GM21717 (cell line): ENCODE data around the gene SNRK.

Experiments
- ATAC-seq: cut with Tn5 transposase; IDR thresholded peaks from one replicate; pipeline ENCODE4 v1.9.1; 2021; ENCODE audit warnings: mild to moderate bottlenecking, moderate library complexity; ENCODE audit not compliant: unreplicated experiment

The SNRK gene

DNA sequence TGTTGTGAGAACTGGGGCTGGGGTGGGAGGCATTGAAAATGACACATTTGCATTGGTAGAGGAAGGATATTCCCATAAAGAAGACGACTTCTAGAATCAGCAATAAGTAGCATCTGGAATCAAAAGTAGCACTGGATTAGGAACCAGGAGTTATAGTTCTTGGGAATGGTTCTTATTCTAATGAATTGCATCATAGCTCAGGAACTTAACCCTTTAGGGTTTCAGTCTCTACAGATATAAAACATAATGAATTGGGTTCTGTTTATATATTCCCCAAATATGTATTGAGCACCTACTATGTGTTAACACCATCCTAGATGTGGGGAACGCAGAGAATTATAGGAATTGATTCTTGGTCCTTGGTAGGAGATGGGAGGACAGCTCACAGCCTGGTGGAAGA is 16.3 kb upstream of the SNRK start:
- ATAC-seq, result no peak

DNA sequence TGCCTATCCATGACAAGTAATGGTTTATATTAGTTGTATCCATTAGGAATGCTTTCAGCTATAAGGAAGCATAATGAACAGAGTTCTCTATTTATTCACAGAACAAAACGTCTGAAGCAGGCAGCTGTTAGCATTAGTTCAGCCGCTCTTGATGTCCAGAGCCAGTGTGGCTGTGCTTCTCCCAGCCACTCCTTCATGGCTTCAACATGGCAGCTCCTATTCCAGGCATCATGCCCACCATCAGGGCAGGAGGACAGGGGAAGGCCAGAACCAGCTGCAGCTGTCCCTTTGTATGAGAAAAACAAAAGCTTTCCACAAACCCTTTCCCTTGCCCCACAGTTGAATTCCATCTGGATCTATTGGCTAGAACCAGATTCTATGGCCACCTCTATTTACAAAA is 12.9 kb upstream of the SNRK start:
- no peak for ATAC-seq

DNA sequence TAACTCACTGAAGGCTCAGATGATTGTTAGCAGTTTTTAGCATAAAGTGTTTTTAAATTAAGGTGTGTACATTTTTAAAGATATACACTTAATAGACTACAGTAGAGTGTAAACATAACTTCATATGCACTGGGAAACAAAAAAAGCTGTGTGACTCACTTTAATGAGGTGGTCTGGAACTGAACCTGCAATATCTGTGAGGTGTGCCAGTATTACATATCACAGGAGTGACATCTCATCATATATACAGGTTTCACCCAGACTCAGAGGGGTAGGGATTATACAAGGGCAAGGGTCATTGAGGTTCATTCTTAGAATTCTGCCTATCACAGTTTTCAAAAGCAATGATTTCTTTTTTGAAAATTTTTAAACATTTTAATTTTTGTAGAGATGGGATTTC is 7.3 kb upstream of the SNRK start:
- ATAC-seq, result no peak

DNA sequence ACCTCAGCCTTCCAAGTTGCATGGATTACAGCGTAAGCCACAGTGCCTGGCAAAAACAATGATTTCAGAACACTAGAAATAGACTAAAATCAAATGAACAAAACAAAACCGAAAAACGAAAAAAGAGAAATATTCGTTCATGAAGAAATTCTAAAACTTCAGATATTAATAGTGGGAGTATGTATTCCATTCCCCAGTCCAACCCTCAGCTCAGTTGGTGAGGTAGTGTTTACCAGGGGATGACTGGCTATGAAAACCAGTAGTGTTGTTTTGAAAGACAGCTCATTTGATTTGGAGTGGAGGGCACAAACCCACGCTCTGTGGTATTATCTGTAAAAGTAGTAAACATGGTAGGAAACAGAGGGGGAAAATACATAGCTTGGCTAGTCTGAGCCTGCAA is 6.8 kb upstream of the SNRK start:
- ATAC-seq, result no peak

DNA sequence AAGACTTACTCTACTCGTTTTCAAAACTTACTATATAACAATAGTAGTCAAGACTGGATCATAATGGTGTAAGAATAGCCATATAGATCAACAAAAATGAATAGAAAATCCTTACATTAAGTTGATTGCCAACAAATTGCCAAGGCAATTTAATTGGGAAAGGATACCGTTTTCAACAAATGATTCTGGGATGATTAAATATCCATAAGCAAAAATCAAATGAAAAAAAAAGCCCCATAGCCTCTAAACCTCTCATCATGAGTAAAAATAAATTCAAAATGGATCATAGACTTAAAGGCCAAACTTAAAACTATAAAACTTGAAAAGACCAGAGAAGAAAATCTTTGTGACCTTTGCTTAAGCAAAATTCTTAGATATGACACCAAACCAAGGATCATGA is 5.3 kb upstream of the SNRK start:
- no peak for ATAC-seq

DNA sequence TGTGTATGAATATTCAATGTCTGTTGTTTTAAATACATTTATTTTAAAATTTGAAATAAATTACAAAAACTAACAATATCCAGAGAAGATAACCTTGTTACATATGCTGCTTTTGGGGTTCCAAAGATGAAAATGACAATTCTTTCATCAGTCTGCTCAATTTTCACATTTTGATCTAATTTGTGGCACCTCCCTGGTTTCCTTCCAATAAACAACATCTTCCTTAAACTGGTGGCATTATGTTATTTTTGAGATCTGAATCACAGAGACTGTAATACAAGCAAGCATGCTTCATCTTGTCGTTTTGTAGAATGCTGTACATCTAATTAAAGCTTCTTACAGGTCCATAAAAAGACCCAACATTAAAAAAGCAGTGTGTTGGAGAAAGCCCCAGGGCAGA is 2.2 kb upstream of the SNRK start:
- no peak for ATAC-seq

DNA sequence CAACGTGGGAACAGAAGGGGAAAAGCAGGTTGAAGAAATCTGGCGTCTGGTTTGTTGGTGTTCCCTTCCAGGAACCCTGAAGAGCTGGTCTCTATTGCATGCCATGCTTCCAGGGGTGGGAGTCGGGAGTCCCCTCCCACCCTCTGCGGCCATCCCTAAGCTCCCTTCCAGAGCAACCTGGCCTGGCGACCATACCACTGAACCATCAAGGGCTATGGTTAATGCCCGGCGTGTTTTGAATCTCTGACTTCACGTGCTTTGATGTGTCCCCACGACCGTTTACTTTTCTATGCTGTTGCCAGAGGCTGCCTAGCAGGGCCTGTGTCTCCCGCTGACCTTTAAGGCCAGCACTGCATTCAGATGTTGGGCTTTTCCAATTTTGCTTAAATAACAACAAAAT is 696 bp upstream of the SNRK start:
- no peak for ATAC-seq

DNA sequence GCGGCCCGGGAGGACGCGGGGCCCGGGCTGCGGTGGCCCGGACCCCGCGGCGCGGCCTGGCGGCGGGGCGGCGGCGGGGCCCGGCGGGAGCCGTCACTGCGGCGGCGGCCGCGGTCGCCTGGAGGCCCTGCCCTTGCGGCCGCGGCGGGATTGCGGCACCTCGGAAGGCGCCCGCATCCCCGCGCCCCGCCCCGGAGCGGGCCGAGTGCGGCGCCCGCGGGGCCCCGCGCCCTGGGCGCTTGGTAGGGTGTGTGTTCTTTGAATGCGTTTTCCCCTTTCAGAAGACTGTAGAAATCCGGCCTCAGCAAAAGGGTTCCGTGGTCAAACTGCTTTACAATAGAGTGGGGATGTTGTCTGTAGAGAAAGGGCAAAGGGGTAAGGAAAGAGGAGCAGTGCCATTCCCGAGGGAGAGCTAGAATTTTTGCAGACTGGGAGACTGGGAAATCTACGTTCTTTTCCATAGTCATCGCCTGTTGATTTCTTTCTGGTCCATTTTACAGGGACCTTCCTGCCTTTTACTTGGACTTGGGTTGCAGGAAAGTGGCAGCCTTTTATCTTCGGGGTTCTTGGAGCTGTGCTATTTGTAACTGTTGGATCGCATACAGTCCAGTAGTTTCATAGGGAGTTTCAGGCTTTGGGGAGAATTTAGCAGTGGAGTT is 630 bp downstream of the SNRK start:
- ATAC-seq, result peak; percentile 29

DNA sequence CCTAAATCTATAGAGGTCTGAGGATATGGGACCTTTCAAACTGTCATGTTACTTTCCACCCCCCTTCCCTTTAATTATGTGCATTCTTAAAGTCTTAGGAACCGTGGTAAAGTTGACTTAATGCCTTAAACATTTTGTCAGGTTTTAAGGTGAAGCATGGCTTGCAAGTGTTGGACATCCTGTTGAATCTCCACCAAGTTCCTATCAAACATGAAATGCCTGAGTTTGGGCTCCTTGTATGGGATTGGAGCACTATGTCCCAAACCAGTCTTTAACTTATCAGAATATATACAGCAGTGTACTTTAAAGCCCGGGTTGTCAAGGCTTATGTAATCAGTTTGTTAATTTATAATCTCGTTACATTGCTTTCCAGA is 1.1 kb downstream of the SNRK start:
- ATAC-seq, result no peak

DNA sequence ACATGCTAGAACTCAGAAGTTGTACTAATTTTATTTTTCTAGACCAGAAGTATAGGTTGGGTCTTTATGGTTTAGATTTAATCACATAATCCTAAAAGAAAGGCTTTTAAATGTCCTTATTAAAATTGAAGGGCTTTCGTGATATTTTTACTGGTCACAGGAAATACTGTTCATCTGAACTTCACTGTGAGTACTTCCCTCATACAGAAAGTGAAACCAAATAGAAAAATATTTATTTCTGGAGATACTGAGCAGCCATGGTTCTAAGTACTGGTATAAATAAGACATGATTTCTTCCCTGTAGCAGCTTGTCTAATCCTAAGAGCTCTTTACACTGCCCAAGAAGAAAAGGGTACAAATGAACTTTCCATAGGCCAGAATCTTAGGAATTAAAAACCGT is 2.0 kb downstream of the SNRK start:
- ATAC-seq, result peak; percentile 47

DNA sequence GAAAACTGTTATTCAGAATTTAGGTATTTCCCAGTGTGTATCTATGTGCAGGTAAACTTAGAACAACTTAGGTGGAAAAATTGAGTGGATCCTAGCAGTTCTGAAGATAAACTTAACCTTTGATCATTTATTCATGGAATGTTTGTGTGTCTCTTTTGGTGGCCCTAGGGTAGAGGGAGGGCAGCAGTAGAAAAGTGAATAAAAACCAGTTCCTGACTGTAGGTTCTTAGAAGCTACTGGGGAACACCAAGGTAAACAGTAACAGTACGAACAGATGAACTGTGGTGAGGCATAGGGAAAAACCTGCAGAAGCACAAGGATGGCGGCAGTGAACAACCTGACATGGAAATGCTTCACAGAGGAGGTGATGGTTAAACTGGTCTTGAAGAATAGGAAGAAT is 2.5 kb downstream of the SNRK start:
- no peak for ATAC-seq

DNA sequence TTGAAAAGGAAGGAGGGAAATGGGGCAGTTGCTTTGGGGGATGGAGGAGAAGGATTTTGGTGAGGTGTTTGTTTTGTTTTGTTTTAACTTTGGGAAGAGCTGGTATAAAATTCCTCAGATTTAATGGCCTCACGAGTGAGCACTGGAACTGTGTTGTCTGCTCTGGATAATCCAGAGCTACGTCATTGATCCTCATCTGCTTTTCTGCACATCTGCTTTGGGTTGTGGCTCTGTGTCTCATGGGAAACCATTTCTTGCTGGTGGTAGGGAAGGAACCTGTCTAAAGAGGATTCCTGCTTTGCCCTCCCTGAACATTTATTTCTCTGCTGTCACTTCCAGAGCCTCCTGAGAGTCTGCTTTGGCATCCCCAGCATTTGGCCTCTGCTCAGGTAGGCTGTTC is 3.1 kb downstream of the SNRK start:
- no peak for ATAC-seq

DNA sequence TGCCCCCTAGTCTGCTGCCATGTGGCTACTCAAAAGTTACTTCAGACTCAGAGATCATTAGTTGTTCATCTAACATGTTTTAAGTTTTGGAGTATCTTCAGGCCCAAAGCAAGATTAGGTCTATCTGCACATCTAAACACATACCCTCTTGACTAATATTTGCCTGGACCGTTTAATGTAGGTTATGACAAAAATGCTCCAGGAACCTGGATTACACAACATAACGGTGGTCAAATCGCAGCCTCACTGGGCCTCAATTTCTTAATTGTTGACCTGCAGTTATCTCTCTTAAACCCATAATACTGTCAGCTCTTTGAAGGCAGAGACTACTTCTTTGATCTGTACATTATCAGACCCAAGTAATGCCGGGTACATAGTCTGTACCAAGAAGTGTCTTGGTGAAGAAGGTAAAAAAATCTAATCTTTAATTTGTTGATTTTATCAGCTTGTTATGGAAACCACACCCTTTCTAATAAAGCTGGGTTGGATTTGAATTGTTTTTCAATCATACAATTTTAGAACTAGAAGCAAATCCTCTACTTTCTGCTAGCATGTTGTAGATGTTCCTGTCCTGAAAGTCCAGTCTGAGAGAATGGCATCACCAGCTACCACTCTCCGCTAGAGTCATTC is 3.6 kb downstream of the SNRK start:
- ATAC-seq, result no peak

DNA sequence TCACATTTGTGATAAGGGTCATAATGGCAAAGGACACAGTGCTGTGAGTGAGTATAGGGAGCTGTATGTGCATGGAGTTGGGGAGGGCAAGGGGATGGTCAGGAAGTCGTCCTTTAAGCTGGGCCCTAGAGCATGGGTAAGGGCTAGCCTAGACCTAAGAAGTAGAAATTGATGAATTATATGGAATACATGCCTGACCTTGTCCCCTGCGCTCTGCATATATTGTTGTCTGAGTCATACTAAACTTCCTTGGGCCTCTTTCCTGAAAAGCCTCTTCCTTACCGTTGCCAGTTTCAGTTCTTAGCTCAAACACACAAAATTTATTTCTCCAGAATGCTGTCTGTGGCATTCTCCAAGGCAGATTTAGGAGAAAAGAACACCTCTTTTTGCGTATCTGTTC is 4.6 kb downstream of the SNRK start:
- no peak for ATAC-seq

DNA sequence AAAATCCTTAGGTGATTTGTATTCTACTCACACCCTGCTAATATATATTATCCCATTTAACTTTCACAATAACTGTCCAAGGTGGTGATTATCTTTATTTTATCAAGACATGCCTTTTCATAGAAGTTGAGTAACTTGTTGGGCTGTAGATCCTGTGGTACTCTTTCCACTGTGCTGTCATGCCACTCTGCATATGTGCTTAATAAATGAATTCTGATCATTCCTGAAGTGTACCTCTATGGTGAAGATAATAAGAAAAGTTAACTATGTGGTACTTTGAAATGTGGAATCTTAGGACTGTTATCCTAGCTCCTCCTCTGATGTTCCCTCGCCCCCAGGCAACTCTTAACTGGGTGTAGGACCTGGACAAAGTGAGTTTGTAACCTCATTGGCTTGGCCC is 5.2 kb downstream of the SNRK start:
- no peak for ATAC-seq

DNA sequence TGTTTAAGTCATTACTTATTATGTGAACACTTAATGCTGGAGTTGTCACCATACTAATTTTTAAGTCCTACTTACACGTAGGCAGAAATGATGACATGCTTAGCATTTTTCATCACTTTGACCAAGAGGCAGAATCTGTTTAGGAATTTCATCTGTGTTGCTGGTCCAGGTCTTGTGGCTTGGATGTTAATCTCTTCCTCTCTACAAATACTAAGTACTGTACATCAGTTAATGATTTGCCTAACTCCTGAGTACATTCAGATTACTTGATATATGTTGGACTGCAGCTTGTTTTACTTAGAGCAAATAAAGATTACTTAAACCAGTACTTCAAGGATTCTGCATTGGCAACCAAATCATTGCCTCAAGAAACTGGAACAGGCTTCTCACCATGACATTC is 8.6 kb downstream of the SNRK start:
- no peak for ATAC-seq

DNA sequence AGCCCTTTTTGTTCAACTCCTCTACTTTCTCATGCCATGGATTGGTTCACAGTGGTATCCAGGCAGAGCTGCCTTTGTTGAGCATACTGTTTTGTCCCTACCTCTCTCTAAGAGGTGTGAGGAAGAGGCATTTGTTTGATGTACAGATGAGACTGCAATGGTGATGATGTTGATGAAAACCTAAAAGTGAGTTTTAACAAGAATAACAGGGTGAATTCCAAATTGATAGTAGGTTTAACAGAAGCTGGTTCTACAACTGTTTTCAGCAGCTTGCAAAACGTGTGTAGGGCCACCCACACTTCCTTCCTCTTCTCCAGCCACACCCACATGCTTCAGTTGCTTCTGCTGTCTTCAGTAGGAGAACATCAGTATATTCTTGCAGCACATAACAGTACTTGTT is 10.2 kb downstream of the SNRK start:
- peak; percentile 92 for ATAC-seq

DNA sequence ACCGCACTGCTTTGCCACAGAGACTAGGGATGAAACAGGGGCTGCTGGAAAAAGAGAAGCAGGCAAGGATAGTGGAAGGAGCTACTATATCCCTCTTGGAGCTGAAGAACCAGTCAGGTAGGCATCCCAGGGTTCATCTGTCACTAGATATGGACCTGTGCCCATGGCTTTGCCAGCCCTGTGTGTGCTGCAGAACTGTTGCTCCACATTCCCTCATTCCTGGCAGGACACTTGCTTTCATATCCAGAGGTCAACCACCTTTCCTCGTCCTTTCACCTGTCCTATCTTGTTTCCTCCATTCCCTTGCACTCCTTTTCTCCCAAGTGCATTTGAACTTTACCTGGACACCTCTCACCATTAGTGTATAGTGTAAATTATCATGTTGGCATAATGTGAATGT is 12.0 kb downstream of the SNRK start:
- ATAC-seq, result no peak

DNA sequence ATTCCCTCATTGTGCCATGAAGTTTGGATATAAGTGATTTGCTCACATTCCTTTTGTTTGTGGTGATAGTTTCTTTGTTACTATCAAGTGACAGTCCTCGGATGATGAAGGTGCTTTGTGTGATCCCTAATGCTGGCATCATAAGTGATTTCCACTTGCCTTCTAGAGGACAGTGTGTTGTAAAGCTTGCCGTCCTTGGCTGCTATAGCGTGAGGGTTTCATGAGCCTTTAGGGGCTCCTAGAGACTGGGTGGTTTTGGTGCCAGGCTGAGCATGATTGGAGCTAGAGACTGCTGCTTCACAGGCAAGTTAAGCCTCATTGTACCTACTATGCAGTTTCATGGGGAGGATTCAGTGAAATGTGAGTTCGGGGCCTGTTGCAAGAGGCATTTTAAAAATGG is 12.4 kb downstream of the SNRK start:
- no peak for ATAC-seq

DNA sequence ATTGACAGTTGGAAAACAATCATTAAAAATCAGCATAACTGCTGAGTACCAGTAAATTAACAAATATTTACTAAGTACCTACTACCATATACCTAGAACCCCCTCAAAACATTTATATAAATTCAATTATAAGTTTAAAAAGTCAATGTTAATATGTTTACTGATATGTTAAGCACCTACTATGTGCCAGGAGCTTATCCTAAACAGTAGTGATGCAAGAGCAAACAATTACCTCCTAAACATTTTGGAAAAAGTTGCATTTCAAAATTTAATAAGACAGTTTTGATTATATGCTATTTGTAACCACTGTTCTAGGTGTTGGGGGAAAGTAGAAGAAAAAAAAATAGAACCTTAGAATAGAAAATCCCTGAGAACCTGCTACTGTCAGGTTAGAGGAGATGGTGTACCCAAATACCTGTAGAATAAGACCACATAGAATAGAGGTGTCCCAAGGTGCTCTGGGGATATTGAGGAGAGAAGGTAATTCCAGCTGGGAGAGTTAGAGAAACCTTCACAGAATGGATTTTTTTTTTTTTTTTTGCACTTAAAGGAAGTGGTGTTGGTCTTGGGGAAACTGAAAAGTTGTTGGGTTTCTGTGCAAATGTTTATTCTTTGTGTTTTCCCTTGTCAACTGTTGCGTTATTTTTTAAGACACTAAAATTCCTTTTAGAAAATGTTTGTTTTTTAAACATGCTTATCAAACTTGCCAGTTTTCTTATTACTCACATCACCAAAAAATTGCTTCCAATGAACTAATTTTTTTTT is 16.0 kb downstream of the SNRK start:
- no peak for ATAC-seq

DNA sequence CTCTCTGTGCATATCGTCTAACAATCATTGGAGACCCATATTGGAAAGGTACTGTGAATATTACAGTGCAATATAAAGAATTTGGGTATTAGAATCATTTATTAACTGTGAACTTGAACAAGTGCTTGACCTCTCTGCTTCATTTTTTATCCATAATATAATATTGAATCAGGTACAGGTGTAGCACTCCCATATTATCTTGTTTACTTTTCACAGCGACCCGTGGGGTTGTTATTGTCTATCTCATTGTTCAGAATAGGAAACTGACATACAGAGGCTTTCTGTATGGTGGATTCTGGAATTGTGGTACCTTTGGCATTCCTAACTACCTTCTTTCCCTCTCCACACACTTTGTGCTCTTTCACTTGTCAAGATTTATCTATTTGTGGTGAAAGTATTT is 17.8 kb downstream of the SNRK start:
- ATAC-seq, result no peak

DNA sequence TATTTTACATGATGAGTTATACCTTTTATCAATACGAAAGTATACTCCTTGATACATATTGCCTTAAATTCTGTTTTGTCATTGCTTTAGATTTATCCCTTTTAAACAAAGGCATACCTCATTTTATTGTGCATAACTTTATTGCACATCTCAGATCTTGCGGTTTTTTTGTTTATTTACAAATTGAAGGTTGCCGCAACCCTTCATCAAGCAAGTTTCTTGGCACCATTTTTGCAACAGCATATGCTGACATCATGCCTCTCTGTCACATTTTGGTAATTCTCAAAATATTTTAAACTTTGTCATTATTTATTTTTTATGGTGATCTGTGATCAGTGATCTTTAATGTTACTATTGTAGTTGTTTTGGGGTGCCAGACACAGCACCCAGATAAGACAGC is 20.9 kb downstream of the SNRK start:
- ATAC-seq, result no peak

DNA sequence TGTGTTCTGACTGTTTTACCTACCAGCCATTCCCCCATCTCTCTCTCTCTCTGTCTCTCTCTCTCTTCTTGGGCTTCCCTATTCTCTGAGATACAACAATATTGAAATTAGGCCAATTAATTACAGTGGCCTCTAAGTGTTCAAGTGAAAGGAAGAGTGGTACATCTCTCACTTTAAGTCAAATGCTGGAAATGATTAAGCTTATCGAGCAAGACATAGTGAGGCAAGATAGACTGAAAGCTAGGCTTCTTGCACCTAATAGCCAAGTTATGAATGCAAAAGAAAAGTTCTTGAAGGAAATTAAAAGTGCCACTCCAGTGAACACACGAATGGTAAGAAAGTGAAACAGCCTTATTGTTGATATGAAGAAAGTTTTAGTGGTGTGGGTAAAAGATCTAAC is 21.3 kb downstream of the SNRK start:
- ATAC-seq, result no peak
